GM12878 (cell line): ENCODE data around the gene ATXN1L. TPM values are rescaled to one million over a fixed set of nuclear protein-coding genes. Genes with fewer than 3 reads are reported as not detected.

ENCODE experiments used
- BCL11A ChIP-seq: IDR thresholded peaks from 2 replicates; pipeline ENCODE4 v1.6.1; 2011; ENCODE audit warnings: low read depth, low read length
- CBFB ChIP-seq: IDR thresholded peaks from 2 replicates; pipeline ENCODE4 v1.6.1; 2016; ENCODE audit warnings: antibody characterized with exemption, low read depth
- CBX3 ChIP-seq: fragments of 200-600 bp; sonication (generic); IDR thresholded peaks from 2 replicates; pipeline ENCODE4 v1.6.1; 2016; ENCODE audit warnings: low read depth, borderline replicate concordance
- ESRRA ChIP-seq: IDR thresholded peaks from 2 replicates; pipeline ENCODE4 v1.6.1; 2012; ENCODE audit warnings: mild to moderate bottlenecking, low read length, improper control_type of control experiment
- MTA3 ChIP-seq: IDR thresholded peaks from 2 replicates; pipeline ENCODE4 v1.6.1; 2012; ENCODE audit warnings: low read length, inconsistent platforms, borderline replicate concordance
- MXI1 ChIP-seq: fragments of 150-350 bp; IDR thresholded peaks from 2 replicates; pipeline ENCODE4 v1.6.1; 2011; ENCODE audit warnings: low read depth, mild to moderate bottlenecking, inconsistent platforms, low read length, improper control_type of control experiment
- MYB ChIP-seq: fragments of 150-350 bp; IDR thresholded peaks from 2 replicates; pipeline ENCODE4 v1.6.1; 2014; ENCODE audit warnings: mild to moderate bottlenecking, low read depth, low read length, borderline replicate concordance
- NFIC ChIP-seq: IDR thresholded peaks from 2 replicates; pipeline ENCODE4 v1.6.1; 2012; ENCODE audit warnings: low read depth, mild to moderate bottlenecking, inconsistent platforms, low read length, moderate library complexity
- NR2C1 ChIP-seq: fragments of 450-650 bp; IDR thresholded peaks from 2 replicates; pipeline ENCODE4 v1.6.1; 2017; ENCODE audit warnings: antibody characterized with exemption, mild to moderate bottlenecking, moderate library complexity
- RBBP5 ChIP-seq: fragments of 200-600 bp; sonication (generic); conservative IDR thresholded peaks from 2 replicates; pipeline ENCODE4 v1.6.1; 2016
- RELA ChIP-seq: fragments of 450-650 bp; IDR thresholded peaks from 2 replicates; pipeline ENCODE4 v1.8.0; 2014; ENCODE audit warnings: borderline replicate concordance; ENCODE audit not compliant: partially characterized antibody
- RFX5 ChIP-seq: IDR thresholded peaks from 2 replicates; pipeline ENCODE4 v1.6.1; 2011; ENCODE audit warnings: low read depth, low read length, improper control_type of control experiment
- SPI1 ChIP-seq: IDR thresholded peaks from 2 replicates; pipeline ENCODE4 v1.6.1; 2011; ENCODE audit warnings: low read depth, mild to moderate bottlenecking, low read length, moderate library complexity, borderline replicate concordance; ENCODE audit not compliant: insufficient read depth
- SREBF1 ChIP-seq: IDR thresholded peaks from 2 replicates; pipeline ENCODE4 v1.6.1; 2012; ENCODE audit warnings: mild to moderate bottlenecking, low read length
- TBL1XR1 ChIP-seq: IDR thresholded peaks from 2 replicates; pipeline ENCODE4 v1.6.1; 2012; ENCODE audit warnings: low read depth, low read length, improper control_type of control experiment
- TCF12 ChIP-seq: IDR thresholded peaks from 2 replicates; pipeline ENCODE4 v1.6.1; 2011; ENCODE audit warnings: low read depth, mild to moderate bottlenecking, low read length
- ZNF207 ChIP-seq: fragments of 450-650 bp; IDR thresholded peaks from 2 replicates; pipeline ENCODE4 v1.6.1; 2014; ENCODE audit warnings: antibody characterized with exemption, mild to moderate bottlenecking, borderline replicate concordance
- ZNF384 ChIP-seq: IDR thresholded peaks from 2 replicates; pipeline ENCODE4 v1.6.1; 2012; ENCODE audit warnings: low read depth, mild to moderate bottlenecking, low read length, improper control_type of control experiment, borderline replicate concordance
- polyA plus RNA-seq, 11 experiments: library from polyadenylated mRNA; depleted of rRNA in 4 of 11; unstranded in 6 of 11; stranded (reverse) in 5 of 11; fragments of >200 nt; fragmentation: Nextera tagmentation in 4 of 11; fragmentation: Illumina TruSeq in 1 of 11; extraction: Ambion mirVana in 4 of 11; extraction: Trizol in 1 of 11; gene quantifications; 1 replicate in 1 of 11; 2 replicates in 10 of 11; pipeline versions ENCODE4 v1.2.1 to v1.2.3, GENCODE V29; 2011 to 2016; ENCODE audit warnings: inconsistent platforms in 2 of 11, missing spikeins in 2 of 11, low read depth in 1 of 11
- total RNA-seq, 4 experiments: library from RNA; depleted of rRNA in 3 of 4; stranded (reverse); fragments of >200 nt in 3 of 4; fragmentation: Illumina TruSeq in 1 of 4; extraction: Trizol in 1 of 4; gene quantifications; 2 replicates each; pipeline versions ENCODE4 v1.2.1 to v1.2.3, GENCODE V29; 2013 to 2021
- TF ChIP-seq, protein P1 (sequence below): fragments of 450-650 bp; IDR thresholded peaks from 2 replicates; pipeline ENCODE4 v1.6.1; 2017; ENCODE audit warnings: mild to moderate bottlenecking, moderate library complexity
- TF ChIP-seq, protein P2 (sequence below): fragments of 450-650 bp; IDR thresholded peaks from 2 replicates; pipeline ENCODE4 v1.6.1; 2016; ENCODE audit warnings: mild to moderate bottlenecking, moderate library complexity, borderline replicate concordance
- TF ChIP-seq, protein P3 (sequence below): IDR thresholded peaks from 2 replicates; pipeline ENCODE4 v1.6.1; 2011; ENCODE audit warnings: mild to moderate bottlenecking, low read depth, low read length, moderate library complexity; ENCODE audit not compliant: insufficient replicate concordance

ATXN1L gene
- total and polyA plus RNA-seq, 10 of the 15 experiments (the other 5 are each of a cell fraction or from before 2014, with no cell fraction given), result 1.8 to 14.6 (median 9.2) TPM

DNA sequence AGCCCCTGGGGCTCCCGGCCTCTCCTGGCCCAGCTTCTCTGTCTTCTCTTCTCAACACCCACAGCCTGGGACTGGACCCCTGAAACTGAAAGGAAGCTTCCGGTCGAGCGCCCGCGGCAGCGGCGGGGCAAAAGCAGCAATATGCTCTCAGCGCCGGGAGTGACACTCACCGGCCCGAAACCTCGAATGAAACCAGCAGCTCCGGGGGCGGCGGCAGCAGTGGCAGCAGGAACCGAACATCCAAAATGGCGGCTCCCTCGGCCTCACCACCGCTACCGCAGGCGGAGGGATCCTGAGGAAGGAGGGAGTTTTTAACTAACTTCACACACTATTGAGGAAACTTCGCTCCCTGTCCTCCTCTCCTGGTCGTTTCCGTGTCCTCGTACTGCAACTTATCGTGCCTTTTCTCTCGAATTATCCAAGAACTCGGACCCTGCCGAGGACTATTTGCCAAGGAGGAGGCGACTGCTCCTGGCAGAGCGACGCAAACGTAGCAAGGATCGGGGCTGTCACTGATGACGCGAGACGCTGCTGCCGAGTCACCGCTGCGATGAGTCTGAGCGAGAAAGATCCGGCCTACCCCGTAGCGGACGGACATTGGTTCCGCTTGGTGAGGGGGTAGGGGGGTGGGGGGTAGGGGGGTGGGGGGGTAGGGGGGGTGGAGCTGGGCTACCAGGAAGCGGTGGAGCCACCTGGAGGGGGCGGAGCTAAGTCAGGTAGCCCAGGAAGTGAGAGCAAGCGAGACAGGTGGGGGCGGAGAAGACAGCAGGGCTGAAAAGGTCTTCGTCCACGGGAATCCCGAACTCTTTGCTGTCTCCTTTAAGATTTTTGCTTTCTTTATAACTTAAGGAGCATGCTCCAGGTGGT, 37.0 kb upstream of the ATXN1L start, which contains the start of gene AP1G1 (continued):
- TF ChIP-seq, protein P1, sequence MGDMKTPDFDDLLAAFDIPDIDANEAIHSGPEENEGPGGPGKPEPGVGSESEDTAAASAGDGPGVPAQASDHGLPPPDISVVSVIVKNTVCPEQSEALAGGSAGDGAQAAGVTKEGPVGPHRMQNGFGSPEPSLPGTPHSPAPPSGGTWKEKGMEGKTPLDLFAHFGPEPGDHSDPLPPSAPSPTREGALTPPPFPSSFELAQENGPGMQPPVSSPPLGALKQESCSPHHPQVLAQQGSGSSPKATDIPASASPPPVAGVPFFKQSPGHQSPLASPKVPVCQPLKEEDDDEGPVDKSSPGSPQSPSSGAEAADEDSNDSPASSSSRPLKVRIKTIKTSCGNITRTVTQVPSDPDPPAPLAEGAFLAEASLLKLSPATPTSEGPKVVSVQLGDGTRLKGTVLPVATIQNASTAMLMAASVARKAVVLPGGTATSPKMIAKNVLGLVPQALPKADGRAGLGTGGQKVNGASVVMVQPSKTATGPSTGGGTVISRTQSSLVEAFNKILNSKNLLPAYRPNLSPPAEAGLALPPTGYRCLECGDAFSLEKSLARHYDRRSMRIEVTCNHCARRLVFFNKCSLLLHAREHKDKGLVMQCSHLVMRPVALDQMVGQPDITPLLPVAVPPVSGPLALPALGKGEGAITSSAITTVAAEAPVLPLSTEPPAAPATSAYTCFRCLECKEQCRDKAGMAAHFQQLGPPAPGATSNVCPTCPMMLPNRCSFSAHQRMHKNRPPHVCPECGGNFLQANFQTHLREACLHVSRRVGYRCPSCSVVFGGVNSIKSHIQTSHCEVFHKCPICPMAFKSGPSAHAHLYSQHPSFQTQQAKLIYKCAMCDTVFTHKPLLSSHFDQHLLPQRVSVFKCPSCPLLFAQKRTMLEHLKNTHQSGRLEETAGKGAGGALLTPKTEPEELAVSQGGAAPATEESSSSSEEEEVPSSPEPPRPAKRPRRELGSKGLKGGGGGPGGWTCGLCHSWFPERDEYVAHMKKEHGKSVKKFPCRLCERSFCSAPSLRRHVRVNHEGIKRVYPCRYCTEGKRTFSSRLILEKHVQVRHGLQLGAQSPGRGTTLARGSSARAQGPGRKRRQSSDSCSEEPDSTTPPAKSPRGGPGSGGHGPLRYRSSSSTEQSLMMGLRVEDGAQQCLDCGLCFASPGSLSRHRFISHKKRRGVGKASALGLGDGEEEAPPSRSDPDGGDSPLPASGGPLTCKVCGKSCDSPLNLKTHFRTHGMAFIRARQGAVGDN, result peak; percentile 38; the same call in 1 of the 2 replicates
- no peak; the same call in 1 of the 2 replicates for TF ChIP-seq MXI1
- TF ChIP-seq MYB, result no peak
- peak; percentile 90 for TF ChIP-seq RELA
- no peak for TF ChIP-seq CBX3
- TF ChIP-seq, protein P2, sequence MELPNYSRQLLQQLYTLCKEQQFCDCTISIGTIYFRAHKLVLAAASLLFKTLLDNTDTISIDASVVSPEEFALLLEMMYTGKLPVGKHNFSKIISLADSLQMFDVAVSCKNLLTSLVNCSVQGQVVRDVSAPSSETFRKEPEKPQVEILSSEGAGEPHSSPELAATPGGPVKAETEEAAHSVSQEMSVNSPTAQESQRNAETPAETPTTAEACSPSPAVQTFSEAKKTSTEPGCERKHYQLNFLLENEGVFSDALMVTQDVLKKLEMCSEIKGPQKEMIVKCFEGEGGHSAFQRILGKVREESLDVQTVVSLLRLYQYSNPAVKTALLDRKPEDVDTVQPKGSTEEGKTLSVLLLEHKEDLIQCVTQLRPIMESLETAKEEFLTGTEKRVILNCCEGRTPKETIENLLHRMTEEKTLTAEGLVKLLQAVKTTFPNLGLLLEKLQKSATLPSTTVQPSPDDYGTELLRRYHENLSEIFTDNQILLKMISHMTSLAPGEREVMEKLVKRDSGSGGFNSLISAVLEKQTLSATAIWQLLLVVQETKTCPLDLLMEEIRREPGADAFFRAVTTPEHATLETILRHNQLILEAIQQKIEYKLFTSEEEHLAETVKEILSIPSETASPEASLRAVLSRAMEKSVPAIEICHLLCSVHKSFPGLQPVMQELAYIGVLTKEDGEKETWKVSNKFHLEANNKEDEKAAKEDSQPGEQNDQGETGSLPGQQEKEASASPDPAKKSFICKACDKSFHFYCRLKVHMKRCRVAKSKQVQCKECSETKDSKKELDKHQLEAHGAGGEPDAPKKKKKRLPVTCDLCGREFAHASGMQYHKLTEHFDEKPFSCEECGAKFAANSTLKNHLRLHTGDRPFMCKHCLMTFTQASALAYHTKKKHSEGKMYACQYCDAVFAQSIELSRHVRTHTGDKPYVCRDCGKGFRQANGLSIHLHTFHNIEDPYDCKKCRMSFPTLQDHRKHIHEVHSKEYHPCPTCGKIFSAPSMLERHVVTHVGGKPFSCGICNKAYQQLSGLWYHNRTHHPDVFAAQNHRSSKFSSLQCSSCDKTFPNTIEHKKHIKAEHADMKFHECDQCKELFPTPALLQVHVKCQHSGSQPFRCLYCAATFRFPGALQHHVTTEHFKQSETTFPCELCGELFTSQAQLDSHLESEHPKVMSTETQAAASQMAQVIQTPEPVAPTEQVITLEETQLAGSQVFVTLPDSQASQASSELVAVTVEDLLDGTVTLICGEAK, result peak; percentile 78
- TF ChIP-seq NR2C1, result peak; percentile 66
- 0 out of 2 replicates have a peak, but pooled peaks have one; percentile 5 for TF ChIP-seq ZNF384
- no peak for TF ChIP-seq BCL11A
- TF ChIP-seq, protein P3, sequence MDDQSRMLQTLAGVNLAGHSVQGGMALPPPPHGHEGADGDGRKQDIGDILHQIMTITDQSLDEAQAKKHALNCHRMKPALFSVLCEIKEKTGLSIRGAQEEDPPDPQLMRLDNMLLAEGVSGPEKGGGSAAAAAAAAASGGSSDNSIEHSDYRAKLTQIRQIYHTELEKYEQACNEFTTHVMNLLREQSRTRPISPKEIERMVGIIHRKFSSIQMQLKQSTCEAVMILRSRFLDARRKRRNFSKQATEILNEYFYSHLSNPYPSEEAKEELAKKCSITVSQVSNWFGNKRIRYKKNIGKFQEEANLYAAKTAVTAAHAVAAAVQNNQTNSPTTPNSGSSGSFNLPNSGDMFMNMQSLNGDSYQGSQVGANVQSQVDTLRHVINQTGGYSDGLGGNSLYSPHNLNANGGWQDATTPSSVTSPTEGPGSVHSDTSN, result peak; percentile 69
- TF ChIP-seq SPI1, result no peak
- TF ChIP-seq TCF12, result peak; percentile 80
- no peak for TF ChIP-seq SREBF1
- TF ChIP-seq TBL1XR1, result peak; percentile 62; the same call in 1 of the 2 replicates
- peak; percentile 99 for TF ChIP-seq CBFB
- peak; percentile 100 for TF ChIP-seq ZNF207
- peak; percentile 51; the same call in 1 of the 2 replicates for TF ChIP-seq NFIC
- no peak for TF ChIP-seq MTA3
- no peak; the same call in 1 of the 2 replicates for TF ChIP-seq ESRRA
- TF ChIP-seq RBBP5, result peak; percentile 70; the same call in 1 of the 2 replicates
- 0 out of 2 replicates have a peak, but pooled peaks have one; percentile 20 for TF ChIP-seq RFX5
